Hematopoietic multipotent progenitor cell treated with erythropoietin and hydrocortisone succinate and interleukin-3 and kit ligand, for 17 days (in vitro differentiated cells): ENCODE measurements around the gene INKA2.

Experiments
- DNase-seq: peaks from one replicate; pipeline ENCODE4 v3.0.0-alpha.2; 2015; ENCODE audit warnings: low spot score

The INKA2 gene

DNA sequence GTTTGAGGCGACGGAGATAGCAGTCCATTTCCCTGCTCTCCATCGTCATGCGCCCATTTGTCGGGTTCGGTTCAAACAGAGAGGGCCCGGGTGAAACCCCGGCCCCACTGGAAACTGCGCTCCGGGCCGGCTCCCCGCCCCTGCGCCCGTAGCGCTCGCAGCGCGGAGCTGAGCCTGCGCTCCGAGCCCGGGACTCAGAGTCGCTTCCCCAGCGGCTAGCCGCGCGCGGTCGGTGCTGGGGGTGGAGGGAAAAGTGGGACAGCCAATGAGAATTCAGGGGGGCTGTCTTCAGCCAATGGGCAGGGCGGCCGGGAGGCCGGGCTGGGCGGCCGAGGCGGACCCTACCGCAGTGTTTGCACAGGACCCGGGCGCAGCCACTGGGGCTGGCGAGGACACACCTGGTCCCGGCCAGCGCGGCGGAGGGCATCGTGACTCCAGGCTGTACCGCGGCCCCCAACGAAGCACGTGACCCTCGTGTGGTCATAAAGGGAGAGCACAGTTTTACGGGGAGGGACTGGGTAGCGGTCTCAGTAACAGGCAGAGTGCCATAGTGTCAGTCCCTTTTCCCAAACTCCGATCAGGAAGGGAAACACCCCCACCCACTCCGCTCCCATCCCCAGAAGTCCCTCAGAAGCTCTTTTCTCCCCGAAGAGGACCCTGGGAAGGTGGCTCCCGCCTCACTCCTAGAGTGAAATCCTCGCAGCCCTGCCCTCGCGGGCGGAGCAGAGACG lies at the start of gene INKA2:
Gene INKA2, minus strand, starts transcription at position 202 of the 731 bp plus-strand sequence. Its CDS starts 153 bp downstream, at position 49.
- DNase-seq: peak; percentile 66

DNA sequence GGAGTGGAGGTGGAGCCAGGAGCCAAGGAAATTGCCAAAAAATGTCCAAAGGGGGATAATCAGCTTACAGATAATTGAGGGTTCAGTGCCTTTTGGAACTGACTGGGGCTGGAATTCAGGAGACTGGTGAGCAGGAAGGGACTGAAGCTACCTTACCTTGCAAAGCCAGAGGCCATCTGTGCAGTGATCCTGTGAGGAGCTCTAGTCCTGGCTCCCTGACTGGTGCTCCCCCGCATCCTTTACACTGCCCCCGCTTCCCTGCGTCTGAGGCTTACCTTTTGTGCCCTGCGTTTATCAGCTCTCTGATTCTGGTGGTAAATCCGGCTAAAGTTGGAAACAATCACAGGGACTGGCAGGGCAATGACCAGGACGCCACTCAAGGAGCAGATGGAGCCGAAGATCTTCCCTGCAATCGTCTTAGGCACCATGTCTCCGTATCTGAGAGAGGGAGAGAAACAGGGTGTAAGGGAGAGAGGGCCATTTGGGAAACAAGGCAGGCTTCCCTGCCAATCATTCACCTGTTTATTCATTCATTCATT lies 47.5 kb upstream of the INKA2 start:
- no peak for DNase-seq

DNA sequence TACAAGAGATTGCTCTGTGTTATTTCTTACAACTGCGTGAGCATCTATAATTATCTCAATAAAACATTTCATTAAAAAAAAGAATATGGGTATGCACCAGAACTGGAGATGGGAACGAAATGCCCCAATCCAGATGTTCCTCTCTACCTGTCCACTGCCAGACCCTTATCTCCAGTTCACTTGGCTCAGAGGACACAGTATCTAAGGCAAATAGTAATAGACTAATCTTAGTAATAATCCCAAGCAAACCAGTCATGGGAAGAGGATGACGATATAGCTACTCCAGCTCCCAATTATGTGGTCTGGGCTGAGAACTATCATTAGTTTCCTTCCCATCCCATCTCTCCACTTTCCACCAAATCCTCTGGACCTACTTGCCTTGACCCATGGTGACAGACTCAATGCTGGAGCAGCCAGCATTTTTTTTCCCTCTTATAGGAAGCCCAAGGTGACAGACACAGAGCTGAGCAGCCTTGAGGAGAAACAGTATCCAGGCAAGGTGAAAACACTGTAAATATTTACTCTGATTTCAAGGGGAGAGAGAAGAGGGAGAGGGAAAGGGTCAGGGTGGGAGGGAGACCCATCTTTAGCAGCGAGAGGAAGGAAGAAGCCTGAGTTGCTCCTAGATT lies 45.2 kb upstream of the INKA2 start:
- no peak for DNase-seq

DNA sequence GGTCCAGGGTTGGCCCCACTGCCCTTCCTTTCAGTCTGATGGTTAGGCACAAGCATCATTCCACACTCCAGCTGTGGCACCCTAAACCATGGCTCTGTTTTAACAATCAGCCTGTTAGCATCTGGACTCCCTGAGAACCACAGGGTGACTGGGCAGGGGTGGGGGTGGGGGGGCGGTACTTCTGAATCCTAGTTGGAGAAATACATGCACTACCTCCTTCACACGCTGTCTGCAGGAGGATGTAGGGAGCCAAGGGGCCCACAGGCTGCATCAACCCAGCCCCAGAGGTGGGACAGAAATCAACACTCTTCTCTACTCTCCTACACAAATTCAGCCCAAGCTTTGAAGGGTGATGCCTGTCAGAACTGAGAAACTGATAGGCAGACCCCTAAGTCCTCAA lies 40.4 kb upstream of the INKA2 start:
- DNase-seq: no peak

- no peak for DNase-seq
Observed at GRCh38 chr1:111778541-111779051, 39.4 kb upstream of the INKA2 start.

- no peak for DNase-seq
Observed at GRCh38 chr1:111778066-111778465, 38.9 kb upstream of the INKA2 start.

- no peak for DNase-seq
Observed at GRCh38 chr1:111777301-111777700, 38.1 kb upstream of the INKA2 start.

DNA sequence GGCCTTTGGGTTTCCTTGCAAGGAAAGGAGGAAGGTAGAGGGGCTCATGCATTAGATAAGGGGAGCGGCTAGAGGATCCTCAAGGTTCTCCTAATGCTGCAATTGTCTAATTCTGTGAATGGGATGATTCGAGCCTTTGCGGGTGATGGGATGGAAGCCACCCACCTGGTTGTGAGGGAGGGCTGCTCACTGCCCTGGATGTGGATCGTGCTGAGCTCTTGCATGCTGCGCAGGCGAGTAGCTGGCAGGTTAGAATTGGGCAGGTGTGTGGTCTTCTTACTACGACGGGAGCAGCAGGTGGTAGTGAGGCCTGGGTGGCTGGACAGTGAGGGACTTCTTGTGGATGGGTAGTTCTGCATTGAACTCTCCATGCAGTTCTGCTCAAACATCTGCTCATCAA lies 37.7 kb upstream of the INKA2 start:
- DNase-seq: no peak

GRCh38 chr1:111776391-111776790 lies 37.2 kb upstream of the INKA2 start:
- no peak for DNase-seq

GRCh38 chr1:111775966-111776365 lies 36.8 kb upstream of the INKA2 start:
- DNase-seq: no peak

DNA sequence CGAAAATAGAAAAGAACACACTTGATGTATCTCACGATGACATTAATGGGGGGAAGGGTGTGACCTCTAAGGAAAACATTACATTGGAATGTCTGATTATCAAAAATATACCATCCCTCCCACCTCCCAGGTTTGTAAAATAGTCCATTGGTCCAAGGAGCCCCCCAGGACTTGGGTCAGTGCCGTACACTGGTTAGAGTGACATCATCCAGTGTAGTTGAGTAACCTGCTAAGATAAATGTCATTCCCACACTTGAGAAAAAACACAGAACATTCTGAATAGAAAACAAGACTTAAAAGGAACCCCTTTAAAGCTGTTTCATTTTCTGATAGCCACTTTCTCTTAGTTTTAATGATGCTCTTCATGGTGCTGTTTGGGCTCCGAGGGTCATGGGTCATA lies 31.7 kb upstream of the INKA2 start:
- no peak for DNase-seq

GRCh38 chr1:111769517-111770146 lies 30.4 kb upstream of the INKA2 start:
- peak; percentile 82 for DNase-seq

DNA sequence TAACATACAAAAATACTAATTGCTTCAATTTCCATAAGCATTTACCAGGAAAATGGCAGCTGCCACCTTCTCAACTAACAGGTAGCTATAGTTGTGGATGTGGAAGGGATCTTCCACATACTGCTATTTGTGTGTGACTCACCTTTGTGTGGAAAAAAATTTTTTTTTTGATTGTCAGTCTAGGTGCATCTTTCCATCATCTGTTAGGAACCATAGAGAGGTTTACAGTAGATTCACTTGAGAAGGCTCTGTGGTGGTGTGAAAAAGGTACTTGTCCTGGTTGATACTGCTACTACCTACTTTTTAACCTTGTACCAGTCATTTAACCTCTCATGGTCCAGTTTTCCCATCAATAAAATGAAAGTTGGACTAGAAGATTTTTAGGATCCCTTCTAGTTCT lies 29.4 kb upstream of the INKA2 start:
- DNase-seq: no peak

DNA sequence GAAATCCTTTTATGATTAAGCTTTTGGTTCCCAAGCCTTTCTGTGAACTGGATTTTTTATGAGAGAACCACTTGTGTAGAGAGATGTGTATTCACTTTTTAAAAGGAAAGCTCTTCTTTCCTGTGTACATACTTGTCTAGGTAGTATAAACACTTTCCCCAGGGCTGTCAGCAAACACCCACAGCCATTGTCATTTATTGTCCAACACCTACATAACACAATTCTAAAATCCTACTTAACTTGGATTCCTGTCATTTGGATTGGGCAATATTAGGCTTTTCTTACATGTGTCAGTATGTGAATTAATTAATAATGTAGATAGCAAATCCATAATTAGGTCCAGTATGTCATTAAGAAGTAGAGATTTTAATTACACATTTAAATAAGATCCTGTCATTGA lies 28.8 kb upstream of the INKA2 start:
- DNase-seq: no peak

GRCh38 chr1:111762332-111762731 lies 23.1 kb upstream of the INKA2 start:
- no peak for DNase-seq

GRCh38 chr1:111761717-111762116 lies 22.5 kb upstream of the INKA2 start:
- no peak for DNase-seq

GRCh38 chr1:111758373-111758772 lies 19.2 kb upstream of the INKA2 start:
- DNase-seq: no peak

DNA sequence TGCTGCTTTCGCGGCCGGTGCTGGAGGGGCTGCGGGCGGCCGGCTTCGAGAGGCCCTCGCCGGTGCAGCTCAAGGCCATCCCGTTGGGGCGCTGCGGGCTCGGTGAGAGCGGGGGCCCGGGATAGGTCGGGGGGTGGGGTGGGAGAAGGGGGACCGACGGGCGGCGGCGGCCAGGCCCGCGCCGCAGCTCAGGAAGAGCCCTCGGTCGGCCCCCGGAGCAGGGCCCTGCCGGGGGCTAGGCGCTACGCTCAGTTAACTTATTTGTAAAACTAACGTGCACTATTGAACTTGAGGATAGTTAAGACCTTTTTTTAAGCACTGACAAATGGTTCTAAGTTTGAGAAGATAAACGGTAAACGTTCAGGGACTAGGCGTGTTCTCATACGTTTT lies 16.9 kb upstream of the INKA2 start:
- peak; percentile 23 for DNase-seq

- DNase-seq: peak; percentile 94
Observed at GRCh38 chr1:111755331-111756123, 16.3 kb upstream of the INKA2 start, which contains the start of gene DDX20. TSS of gene DDX20 (plus strand) at chr1:111755901. CDS start at chr1:111755925, 24 bp downstream.

DNA sequence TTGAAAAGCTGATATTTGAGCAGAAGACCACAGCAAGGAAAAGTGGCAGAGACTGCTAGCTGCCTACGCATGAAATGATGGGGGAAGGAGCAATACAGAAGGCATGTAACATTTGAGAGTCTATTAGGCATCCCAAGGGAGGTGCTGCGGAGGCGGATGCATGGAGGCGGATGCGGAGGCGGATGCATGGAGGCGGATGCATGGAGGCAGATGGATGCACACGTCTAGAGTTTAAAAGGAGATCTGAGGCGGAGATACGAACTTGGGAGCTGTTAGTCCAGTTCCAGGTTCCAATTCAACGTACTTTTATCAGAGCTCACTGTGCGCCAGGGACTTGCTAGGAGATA lies 15.8 kb upstream of the INKA2 start:
- DNase-seq: no peak

GRCh38 chr1:111751906-111752575 lies 12.8 kb upstream of the INKA2 start:
- no peak for DNase-seq
